Gastroesophageal sphincter (tissue), 3 donors: ENCODE results near the gene ZBTB7C.

Source experiments
- POLR2A ChIP-seq, 2 donors: fragments of 450-650 bp; IDR thresholded peaks; one replicate each; pipeline ENCODE4 v1.6.1; 2017; ENCODE audit warnings: antibody characterized with exemption in 2 of 2, mild to moderate bottlenecking in 2 of 2, moderate library complexity in 1 of 2
- TF ChIP-seq, protein P1 (sequence below), 4 experiments: fragments of 200-600 bp in 2 of 4; fragments of 450-650 bp in 2 of 4; sonication (generic) in 1 of 4; IDR thresholded peaks; one replicate each; pipeline ENCODE4 v1.5.1; 2017 to 2019; ENCODE audit warnings: antibody characterized with exemption in 4 of 4, mild to moderate bottlenecking in 2 of 4, moderate library complexity in 2 of 4

DNA sequence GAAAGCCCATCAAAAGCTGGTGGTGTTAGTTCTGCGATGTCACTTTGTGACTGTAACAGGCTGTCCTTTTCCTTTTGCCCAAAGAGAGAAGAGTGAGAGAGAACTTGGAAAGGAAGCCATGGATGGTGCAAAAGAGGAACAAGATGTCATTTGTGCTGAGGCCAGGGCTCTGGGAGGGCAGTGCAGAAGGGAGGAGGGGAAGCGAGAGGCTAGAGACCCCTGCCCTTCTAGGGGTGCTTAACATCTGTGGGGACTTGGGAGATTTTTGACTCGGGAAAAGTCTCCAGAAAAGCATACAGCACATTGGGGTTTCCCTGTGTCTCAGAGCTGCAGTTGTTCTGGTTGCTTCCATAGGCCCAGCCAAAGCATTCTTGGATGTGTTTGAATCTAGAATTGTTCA is 49.6 kb downstream of the ZBTB7C start:
- no peak for TF ChIP-seq POLR2A (IDR thresholded peaks at IDR 0.05)
- TF ChIP-seq, protein P1, sequence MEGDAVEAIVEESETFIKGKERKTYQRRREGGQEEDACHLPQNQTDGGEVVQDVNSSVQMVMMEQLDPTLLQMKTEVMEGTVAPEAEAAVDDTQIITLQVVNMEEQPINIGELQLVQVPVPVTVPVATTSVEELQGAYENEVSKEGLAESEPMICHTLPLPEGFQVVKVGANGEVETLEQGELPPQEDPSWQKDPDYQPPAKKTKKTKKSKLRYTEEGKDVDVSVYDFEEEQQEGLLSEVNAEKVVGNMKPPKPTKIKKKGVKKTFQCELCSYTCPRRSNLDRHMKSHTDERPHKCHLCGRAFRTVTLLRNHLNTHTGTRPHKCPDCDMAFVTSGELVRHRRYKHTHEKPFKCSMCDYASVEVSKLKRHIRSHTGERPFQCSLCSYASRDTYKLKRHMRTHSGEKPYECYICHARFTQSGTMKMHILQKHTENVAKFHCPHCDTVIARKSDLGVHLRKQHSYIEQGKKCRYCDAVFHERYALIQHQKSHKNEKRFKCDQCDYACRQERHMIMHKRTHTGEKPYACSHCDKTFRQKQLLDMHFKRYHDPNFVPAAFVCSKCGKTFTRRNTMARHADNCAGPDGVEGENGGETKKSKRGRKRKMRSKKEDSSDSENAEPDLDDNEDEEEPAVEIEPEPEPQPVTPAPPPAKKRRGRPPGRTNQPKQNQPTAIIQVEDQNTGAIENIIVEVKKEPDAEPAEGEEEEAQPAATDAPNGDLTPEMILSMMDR (IDR thresholded peaks at IDR 0.05), result no peak
